CD4-positive, alpha-beta T cell treated with Interleukin-1 beta for 1 hour (primary cell): ENCODE results near the gene COL3A1.

ENCODE experiments used
- DNase-seq, 2 donors: peaks; one replicate each; pipeline ENCODE4 v3.0.0-alpha.2; 2020 to 2022

Gene COL3A1

DNA sequence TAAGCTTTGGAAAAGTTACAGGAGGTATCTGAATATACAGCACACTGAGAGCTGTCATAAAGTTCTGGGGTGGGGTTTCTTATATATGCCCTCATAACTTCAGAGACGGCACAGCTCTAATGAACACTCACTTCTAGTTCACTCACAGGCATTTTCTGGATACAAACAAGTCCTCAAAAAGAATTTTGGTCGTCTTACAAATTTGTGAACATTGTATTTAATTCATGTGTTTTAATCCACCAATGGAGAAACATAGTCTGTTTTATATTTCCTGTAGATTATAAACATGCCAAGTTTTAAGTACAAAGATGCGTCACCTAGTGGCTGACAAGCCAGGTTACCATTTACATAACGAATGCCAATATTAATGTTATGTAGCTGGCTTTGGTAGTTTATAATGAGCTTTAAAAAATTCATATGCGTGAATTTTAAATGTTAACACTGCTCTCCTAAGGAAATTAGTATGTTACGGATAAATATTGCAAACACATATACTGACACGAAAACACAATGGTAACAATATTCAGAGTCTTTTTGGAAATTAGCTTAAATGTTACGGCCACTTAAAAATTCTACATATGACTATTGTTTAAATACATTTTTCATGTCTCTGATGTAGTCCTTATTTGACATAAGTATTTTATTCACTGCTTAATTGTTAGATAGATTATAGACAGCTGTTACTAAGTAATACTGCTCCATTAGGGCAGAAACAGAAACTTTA, 2.5 kb downstream of the COL3A1 start:
- no peak for DNase-seq

DNA sequence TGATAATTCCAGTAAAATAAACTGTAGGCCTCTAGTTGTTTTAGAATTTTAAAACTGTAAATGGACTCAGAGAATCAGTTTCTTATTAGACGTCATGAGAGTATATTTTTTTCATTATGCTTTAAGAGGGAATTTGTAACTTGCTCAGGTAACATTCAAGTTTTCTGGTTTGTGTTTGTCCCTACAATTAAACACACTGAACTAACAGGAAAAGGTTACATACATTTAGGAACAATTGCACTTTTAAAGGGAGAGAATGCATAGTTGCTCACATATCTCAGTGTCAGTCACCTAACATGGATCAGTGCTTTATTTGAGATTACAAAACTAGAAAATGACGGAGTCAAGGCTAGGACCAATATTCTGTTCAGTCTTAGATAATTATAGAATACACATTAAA, 3.1 kb downstream of the COL3A1 start:
- DNase-seq: no peak

DNA sequence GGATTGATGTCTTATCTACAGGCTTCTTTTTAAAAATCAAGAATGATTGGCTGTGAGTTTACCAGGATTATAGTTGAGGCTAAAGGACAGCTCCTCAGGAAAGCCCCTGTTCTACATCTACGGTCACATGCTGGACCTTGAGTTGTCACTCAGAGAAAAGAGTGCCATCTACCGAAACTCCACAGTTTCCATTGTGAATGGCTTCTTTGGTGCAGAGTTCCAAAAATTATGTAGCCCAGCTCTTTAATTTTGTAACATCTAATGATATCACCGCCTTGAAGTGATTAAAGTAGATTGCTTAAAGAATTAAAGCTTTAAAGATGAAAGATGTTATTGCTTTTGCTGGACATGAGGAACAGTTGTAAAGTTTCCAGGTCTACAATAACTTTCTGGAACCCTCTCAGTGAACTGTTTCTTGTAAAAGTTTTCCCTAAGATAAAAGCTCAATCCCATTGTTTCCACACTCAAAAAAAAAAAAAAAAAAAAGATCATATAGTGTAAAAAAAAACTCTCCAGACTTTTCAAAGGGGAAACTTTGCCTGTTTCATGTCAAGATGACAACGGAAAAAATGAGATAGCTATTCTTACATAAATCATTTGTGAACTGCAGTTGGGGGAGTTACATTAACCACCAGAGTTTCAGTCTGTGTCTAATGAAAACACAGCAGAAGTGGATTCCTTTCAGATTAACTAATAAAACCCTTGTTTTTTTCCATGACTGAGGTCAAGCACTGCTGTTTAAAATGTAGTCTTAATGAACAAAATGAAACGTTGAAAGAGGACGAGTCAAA, 4.3 kb downstream of the COL3A1 start:
- DNase-seq: no peak

DNA sequence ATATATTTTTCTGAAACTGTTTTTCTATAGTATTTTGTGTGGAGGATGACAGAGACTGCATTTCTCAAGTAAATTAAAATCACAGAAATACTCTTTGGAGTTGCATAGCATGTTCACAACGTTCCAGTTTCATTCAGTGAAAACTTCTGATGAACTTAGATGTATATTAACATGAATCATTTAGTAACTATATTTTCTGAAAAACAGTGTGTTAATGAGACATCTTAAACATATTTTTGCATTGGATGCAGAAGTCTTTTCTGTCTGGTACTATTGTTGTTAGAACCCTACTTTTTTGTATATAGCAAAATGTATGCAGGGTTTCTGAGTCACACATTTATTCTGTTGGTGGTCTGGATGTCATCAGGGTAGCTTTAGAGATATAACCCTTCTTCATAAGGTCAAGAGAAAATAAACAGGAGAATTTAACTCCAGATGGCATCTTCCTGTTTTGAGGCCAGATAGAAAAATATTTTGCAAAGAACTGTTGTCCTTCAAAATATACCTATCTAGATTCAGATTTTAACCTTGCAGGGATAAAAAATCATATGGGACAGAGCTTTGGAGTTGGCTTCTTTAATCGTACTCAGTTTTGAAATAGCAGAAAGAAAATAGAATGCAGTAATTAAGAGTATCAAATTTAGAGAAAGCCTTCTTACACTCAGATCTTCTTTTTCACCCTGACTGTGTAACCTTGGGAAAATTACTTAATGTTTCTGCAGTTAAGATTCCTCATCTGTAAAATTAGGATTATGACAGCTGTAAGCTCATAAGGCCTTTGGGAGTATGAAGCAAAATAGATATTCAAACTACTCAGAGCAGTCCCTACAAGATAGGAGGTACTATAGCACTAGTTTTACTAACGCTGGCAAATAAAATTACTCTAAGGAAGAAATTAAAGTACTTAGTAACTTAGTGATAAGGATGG, 5.3 kb downstream of the COL3A1 start:
- no peak for DNase-seq

DNA sequence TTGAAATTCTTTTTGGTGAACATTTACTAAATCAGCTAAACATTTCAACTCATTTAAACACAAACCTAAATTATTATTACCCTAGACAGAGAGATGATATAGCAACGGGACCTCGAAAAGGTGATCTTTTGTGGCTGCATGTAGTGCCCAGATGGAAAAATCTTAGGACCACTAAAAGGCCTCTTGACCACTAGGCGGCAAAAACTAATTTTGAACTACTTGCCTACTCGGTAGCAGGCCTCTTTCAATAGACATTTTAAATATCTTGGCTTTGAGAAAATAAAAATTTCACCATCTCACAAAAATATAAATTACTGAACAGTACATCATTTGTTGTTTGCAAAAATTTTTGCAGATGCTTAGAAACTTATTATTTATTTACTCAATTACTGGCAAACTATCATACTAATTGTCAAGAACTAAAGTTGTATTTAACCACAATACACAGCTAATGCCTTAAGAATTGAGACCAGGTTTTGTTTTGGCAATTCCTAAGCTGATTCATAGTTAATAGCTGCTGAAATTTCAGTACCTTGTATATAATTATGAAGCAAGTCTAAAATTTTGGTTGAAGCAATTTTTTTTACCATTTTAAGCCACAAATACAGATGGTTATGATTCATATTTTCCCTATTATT, 9.4 kb downstream of the COL3A1 start:
- no peak for DNase-seq

DNA sequence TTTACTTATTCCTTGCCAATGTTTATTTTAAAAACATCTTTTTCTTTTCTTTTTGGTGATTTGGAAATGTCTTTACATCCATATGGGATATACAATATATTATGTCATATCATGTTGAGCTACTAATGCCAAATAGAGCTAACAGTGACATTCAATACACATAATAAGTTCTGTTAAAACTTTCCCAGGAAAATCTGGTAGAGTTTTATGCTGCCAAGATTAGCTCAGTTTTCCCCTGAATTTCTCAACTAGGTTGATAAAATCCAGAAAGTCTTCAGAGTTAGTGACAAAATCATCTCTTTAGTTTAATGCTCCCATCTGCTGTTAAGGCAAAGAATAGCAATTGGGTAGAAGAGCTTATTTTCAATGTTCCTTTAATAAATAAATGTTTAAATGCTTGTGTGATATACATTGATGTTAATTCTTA, 9.9 kb downstream of the COL3A1 start:
- no peak for DNase-seq

DNA sequence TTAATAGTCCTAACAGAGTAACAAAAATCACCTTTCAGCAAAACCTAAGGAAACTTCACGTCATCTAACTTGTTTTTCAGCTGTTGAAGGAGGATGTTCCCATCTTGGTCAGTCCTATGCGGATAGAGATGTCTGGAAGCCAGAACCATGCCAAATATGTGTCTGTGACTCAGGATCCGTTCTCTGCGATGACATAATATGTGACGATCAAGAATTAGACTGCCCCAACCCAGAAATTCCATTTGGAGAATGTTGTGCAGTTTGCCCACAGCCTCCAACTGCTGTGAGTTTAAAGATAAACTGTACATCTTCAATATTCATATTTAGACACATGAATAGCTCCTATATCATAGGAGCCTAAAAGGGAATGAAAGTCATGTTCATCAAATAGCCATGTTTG, 10.5 kb downstream of the COL3A1 start:
- DNase-seq: no peak

DNA sequence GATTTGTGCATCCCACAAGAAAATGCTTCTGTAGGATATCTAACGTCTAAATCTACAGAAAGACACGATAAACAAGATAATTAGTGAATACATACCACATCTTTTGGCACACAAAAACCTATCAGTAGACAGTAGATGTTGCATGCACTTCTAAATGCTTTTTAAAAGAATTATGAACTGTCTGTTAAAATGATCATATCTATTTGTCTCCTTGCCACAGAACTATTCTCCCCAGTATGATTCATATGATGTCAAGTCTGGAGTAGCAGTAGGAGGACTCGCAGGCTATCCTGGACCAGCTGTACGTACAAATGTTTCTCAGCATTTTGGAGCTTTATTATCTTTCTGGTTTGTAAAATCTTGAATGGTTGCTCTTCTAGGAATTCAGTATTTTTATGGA, 12.7 kb downstream of the COL3A1 start:
- no peak for DNase-seq

DNA sequence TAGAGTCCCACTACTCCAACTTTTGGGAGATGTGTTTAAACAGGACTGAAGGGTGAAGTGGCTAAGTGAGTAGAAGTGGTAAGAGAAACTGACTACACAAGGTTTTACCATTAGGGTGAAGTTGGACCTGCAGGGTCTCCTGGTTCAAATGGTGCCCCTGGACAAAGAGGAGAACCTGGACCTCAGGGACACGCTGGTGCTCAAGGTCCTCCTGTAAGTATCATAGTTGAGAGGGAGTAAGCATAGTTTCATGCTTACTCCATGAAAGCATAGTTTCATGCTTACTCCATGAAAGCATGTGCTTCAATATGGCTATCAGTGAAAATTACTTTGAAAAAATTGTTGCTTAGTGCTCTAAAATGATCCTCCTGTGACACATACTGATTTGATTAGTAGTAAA, 19.1 kb downstream of the COL3A1 start:
- DNase-seq: no peak

DNA sequence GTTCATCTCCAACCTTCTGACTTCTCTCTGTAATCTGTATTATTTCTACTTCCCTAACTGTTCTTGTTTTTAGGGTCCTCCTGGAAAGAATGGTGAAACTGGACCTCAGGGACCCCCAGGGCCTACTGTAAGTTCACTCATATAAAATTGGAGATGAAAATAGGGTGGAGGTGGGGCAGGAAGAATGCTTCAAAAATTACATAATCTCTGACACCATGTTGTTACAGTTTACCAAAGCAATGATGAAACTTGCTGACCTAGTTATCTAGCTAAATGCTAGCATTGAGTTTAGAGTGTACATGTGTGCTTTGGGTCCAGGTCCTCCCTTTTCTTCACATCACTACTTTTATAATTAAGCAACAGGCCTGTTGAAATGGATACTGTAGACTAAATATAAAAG, 23.1 kb downstream of the COL3A1 start:
- DNase-seq: no peak

DNA sequence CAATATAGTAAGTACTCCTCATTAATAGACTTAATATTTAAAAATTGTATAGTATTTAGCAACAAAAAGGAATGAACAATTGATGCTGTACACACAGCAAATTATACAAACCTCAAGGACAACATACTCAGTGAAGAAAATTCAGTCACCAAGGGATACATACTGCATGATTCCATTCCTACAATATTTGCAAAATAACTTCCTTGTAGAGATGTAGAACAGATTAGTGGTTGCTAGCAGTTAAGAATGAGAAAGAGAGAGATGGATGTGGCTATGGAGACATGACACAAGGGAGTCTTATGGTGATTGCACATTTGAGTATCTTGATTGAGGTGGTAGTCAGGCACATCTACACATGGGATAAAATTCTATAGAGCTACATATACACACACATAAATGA, 26.0 kb downstream of the COL3A1 start:
- no peak for DNase-seq

DNA sequence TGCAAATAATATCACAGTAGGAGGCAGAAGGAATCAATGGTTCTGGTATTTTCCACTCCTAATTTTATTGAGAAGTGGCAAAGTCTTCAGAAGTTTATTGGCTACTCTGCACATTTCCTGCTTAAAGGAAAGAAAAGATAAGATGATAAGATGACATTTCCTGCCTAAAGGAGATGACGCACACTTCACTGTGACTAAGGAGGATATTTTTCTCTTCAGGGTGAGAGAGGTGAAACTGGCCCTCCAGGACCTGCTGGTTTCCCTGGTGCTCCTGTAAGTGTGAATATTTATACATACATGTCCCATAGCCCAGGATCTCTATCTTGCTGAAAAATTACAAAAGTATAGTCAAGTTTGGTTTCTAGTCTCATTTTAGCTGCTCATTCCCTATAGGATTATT, 27.9 kb downstream of the COL3A1 start:
- no peak for DNase-seq

DNA sequence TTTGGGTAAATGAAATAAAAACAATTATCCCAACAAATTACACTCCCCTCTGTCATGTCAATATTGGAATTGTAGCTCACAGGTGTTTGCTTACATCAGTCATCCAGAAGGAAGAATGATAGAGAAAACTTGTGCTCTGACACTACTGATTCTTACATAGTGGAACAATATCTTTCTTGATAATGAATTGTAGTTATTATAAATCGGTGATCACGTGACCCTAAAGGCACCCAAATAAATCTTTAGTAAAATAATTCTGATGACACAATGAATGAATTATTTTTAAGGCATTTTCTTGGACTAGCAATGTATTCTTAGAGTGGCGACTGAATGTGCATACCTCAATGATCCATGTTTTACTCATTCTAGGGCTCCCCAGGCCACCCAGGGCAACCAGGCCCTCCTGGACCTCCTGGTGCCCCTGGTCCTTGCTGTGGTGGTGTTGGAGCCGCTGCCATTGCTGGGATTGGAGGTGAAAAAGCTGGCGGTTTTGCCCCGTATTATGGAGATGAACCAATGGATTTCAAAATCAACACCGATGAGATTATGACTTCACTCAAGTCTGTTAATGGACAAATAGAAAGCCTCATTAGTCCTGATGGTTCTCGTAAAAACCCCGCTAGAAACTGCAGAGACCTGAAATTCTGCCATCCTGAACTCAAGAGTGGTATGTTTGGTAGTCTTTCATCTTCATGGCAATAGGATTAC, 34.5 kb downstream of the COL3A1 start:
- no peak for DNase-seq

DNA sequence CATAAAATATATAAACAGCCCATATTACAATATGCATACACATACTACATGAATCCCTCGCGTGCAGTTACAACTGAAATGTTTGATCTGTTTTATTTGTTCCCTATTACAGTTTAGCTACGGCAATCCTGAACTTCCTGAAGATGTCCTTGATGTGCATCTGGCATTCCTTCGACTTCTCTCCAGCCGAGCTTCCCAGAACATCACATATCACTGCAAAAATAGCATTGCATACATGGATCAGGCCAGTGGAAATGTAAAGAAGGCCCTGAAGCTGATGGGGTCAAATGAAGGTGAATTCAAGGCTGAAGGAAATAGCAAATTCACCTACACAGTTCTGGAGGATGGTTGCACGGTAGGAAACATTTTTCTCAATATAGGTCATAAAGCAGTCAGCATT, 36.4 kb downstream of the COL3A1 start:
- no peak for DNase-seq

DNA sequence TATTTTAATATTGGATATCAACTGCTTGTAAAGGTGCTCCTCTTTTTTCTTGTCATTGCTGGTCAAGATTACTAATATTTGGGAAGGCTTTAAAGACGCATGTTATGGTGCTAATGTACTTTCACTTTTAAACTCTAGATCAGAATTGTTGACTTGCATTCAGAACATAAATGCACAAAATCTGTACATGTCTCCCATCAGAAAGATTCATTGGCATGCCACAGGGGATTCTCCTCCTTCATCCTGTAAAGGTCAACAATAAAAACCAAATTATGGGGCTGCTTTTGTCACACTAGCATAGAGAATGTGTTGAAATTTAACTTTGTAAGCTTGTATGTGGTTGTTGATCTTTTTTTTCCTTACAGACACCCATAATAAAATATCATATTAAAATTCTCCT, 38.2 kb downstream of the COL3A1 start:
- no peak for DNase-seq

DNA sequence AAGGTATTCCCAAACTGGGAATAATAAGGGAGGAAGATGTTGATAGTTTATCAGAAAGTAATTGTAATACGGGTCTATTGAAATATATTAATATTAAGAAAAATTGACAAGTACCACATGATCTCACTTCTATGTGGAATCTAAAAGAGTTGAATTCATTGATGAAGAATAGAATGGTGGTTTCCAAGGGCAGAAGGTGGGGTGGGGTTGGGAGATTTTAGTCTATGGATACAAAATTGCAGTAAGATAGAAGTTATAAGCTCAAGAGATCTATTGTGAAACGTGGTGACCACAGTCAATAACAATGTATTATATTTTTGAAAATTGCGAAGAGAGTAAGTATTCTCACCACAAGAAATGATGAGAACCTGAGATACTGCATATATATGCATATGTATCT, 38.9 kb downstream of the COL3A1 start:
- DNase-seq: no peak

DNA sequence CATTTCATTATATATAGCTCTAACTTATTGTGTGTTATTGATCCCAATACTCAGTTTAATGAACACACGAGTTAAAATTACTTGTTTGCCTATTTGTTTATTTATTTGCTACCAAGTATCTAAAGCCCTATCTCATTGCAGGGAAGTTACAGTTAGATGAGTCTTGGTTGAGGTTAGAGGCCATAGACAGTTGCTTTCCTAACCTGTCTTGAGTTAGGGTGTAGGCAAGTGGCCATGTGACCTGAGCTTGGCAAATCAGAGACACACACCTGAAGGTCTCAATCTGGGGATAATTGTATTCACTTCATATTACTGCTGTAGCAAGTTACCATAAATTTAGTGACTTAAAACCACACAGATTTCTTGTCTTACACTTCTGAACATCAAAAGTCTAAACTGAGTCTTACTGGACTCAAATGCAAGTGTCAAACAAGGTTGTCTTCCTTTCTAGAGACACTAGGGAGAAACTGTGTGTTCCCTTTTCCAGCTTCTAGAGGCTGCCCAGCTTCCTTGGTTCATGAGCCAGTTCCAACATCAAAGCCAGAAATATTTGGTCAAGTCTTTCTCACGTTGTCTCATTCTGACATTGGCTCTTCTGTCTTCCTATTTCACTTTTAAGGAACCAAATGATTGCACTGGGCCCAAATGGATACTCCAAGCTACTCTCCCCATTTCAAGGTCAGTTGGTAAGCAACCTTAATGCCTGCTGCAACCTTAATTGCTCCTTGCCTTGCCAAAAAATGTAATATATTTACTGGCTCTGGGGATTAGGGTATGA, 39.7 kb downstream of the COL3A1 start:
- no peak for DNase-seq

DNA sequence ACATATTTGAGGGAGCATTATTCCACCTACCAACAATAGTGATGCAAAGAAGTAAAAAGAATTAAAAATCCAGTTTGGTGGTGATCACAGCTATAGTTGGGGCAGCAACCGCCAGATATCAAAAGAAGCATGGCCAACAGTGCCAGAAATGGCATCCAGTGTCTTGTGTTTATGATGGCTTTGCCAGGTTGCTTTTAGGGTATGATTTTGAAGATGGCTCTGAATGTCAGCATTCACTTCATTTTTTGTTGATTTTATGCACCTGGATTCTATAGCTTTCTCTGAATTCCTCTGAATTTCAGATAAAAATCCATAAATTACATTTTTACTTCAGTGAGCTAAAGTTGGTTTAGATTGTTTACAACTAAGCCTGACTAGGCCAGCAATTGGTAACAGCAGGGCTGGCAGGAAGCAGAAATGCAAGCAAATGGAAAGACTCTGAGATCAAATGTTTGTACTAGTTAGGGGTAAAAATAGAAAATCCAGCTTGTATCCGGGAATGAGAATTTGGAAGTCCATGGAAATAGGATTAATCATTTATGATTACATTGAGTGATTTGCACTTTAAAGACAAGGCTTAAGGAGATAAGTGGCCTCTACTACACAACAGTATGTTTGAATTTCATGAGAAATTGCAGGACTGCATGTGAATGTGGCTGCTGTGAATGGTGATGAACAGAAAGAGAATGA, 40.4 kb downstream of the COL3A1 start:
- no peak for DNase-seq

DNA sequence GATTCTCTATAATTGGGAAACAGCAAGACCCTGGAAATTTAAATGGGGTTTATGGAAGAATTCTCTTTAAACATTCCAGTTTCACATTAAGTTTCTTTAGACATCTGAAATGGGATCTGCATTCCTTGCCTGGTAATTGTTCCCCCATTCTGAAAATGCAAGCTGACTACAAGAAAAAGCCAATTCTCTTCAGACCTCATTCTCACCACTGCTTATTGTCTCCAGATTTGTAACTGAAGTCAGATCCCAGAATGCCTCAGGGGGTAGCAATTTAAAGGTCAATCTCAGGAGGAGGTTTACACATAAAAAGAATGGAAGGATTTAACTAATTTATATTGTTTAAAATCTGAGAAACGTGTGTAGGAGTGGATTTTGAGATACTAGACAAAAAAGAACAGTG, 41.2 kb downstream of the COL3A1 start:
- no peak for DNase-seq

DNA sequence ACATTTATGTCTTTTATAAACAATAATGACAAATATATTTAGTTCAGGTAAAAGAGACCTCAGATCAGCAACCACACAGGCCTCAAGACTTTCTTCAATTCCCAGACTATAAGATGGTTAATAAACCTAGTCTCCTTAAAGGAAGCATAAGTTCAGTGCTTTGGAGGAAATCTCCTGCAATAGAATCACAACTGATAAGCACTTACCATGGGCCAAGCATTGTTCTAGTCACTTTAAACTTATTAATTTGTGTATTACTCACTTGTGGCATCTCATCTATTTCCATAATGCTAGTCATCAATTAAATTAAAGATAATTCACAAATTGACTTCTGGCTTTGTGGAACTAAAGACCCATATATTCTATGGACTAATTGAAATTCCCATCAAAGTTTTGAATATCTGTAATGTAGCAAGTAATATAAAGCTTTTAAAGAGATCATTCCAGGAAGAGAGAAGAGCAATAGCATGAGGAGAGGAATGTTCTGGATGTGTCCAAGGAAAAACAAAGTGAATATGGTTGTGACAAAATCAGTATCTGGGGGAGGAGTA, 42.2 kb downstream of the COL3A1 start:
- no peak for DNase-seq

DNA sequence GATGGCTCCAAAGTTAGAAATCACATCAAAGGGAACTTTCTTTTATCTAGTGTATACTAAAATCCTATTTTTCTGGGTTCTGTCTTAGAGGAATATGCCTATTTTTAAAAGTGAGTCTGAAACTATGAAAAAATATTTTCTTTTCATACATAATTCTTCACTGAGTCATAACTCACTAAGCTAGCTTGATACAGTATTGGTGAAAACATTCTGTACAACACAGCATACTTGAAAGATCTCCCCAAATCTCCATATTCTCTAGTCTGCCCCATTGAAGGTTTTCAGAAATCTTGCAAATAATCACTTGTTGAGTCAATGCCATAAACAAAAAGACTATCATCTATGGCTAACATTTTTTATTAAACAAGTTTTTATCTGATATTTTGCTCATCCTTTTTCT, 44.5 kb downstream of the COL3A1 start:
- DNase-seq: no peak
